PC-9 (cell line): ENCODE results near the gene CD81.
"Not testable (repeated sequence)": the region's sequence is repeated elsewhere in the genome, so short reads cannot be mapped to it uniquely, and the experiment has no call there.

Source experiments
- CTCF ChIP-seq: fragments of 200-600 bp; sonication (generic); conservative IDR thresholded peaks from 2 replicates; pipeline ENCODE4 v1.6.1; 2017; ENCODE audit warnings: mixed run types, antibody characterized with exemption, mild to moderate bottlenecking, moderate library complexity
- EZH2 ChIP-seq: fragments of 200-600 bp; sonication (generic); IDR thresholded peaks from 2 replicates; pipeline ENCODE4 v1.8.0; 2017; ENCODE audit warnings: antibody characterized with exemption, low read depth

- TF ChIP-seq CTCF, EZH2: not testable (repeated sequence)
These were observed 12.7 kb upstream of the CD81 start for GRCh38 chr11:2364386-2364785.
